LNCAP (cell line): Measurements from ENCODE around the gene LGR6.

ENCODE experiments used
- TF ChIP-seq, protein P1 (sequence below): fragments of 450-650 bp; IDR thresholded peaks from 2 replicates; pipeline ENCODE4 v1.5.1; 2017; ENCODE audit warnings: mild to moderate bottlenecking

The LGR6 gene

GRCh38 chr1:202150187-202150586 is 43.4 kb upstream of the LGR6 start:
- TF ChIP-seq, protein P1, sequence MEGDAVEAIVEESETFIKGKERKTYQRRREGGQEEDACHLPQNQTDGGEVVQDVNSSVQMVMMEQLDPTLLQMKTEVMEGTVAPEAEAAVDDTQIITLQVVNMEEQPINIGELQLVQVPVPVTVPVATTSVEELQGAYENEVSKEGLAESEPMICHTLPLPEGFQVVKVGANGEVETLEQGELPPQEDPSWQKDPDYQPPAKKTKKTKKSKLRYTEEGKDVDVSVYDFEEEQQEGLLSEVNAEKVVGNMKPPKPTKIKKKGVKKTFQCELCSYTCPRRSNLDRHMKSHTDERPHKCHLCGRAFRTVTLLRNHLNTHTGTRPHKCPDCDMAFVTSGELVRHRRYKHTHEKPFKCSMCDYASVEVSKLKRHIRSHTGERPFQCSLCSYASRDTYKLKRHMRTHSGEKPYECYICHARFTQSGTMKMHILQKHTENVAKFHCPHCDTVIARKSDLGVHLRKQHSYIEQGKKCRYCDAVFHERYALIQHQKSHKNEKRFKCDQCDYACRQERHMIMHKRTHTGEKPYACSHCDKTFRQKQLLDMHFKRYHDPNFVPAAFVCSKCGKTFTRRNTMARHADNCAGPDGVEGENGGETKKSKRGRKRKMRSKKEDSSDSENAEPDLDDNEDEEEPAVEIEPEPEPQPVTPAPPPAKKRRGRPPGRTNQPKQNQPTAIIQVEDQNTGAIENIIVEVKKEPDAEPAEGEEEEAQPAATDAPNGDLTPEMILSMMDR: no peak

- TF ChIP-seq, protein P1: no peak
Measured at GRCh38 chr1:202150602-202151001, 43.0 kb upstream of the LGR6 start.

GRCh38 chr1:202151045-202151444 is 42.6 kb upstream of the LGR6 start:
- TF ChIP-seq, protein P1: no peak

DNA sequence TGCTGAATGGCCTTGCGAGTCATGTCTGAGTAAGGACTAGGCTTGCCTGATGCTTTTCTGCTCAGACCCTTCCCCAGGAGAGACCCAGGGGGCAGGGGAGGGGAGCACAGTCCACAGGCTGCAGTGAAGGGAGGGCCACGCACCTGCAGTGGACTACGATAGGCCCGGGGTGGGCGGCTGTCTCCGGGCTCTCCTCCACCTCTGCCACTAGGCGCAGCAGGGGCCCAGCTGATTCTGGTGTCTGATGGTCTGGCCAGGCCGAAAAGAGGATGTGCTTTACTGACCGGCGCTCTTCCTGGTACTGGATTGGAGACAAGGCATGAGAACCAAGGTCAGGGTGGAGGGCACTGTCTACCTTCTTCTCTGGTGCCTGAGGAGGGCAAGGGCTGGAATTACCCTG is 41.2 kb upstream of the LGR6 start:
- TF ChIP-seq, protein P1: no peak

- TF ChIP-seq, protein P1: no peak
Measured at GRCh38 chr1:202153284-202153683, 40.3 kb upstream of the LGR6 start.

- TF ChIP-seq, protein P1: no peak
Measured at GRCh38 chr1:202154148-202154765, 39.3 kb upstream of the LGR6 start.

- TF ChIP-seq, protein P1: peak; percentile 68
Measured at GRCh38 chr1:202154766-202155477, 38.7 kb upstream of the LGR6 start.
